Small intestine (tissue), 7 donors: Measurements from ENCODE around the gene LSS. TPM values are rescaled to one million over a fixed set of nuclear protein-coding genes. Genes with fewer than 3 reads are reported as not detected.

Source experiments
- DNase-seq, 2 donors: peaks; one replicate each; pipeline versions ENCODE4 v3.0.0 to v3.0.0-alpha.2; 2013
- FAIRE-seq: peaks from 2 replicates; lab custom pipeline; 2012; peaks lifted over from hg19 to GRCh38; lab: Jason Lieb, UNC
- H3K27ac ChIP-seq, 3 donors: one replicate each; pipeline ENCODE4 v1.5.1; 2013; ENCODE audit warnings: low read length in 2 of 3, mild to moderate bottlenecking in 2 of 3, control low read depth in 1 of 3, inconsistent platforms in 1 of 3, low read depth in 1 of 3, moderate library complexity in 1 of 3
- H3K27me3 ChIP-seq, 3 donors: one replicate each; pipeline ENCODE4 v1.6.1; 2013; ENCODE audit warnings: low read length in 3 of 3, inconsistent platforms in 1 of 3; ENCODE audit not compliant: control insufficient read depth in 3 of 3, insufficient read depth in 3 of 3
- H3K36me3 ChIP-seq, 3 donors: one replicate each; pipeline ENCODE4 v1.6.1; 2013; ENCODE audit warnings: low read length in 3 of 3, inconsistent platforms in 1 of 3, low read depth in 1 of 3, mild to moderate bottlenecking in 1 of 3, moderate library complexity in 1 of 3; ENCODE audit not compliant: control insufficient read depth in 3 of 3, insufficient read depth in 2 of 3
- H3K4me1 ChIP-seq, 3 donors: one replicate each; pipeline ENCODE4 v1.6.1; 2013; ENCODE audit warnings: low read length in 2 of 3, inconsistent platforms in 1 of 3, low read depth in 1 of 3, mild to moderate bottlenecking in 1 of 3, moderate library complexity in 1 of 3; ENCODE audit not compliant: control insufficient read depth in 3 of 3, insufficient read depth in 2 of 3
- H3K4me3 ChIP-seq, 3 donors: one replicate each; pipeline ENCODE4 v1.5.1; 2013; ENCODE audit warnings: low read length in 3 of 3, control low read depth in 1 of 3, inconsistent platforms in 1 of 3, low read depth in 1 of 3, mild to moderate bottlenecking in 1 of 3, moderate library complexity in 1 of 3
- H3K9me3 ChIP-seq, 2 donors: one replicate each; pipeline ENCODE4 v1.6.1; 2013; ENCODE audit warnings: low read depth in 1 of 2, low read length in 1 of 2; ENCODE audit not compliant: control insufficient read depth in 2 of 2, insufficient read depth in 1 of 2
- WGBS, 3 donors: extraction: QIAGEN DNeasy Blood & Tissue Kit; methylation state at CpG; one replicate each; pipeline ENCODE4 v1.1.7; 2013; 5-methylcytosine and 5-hydroxymethylcytosine counted together
- polyA plus RNA-seq, 4 donors: library from polyadenylated mRNA; stranded (reverse) in 3 of 4; unstranded in 1 of 4; fragments of 200-250 nt in 3 of 4; fragments of 120-200 nt in 1 of 4; gene quantifications; one replicate each; pipeline versions ENCODE4 v1.2.1 to v1.2.3, GENCODE V29; 2013
- donor health status: healthy with polysubstance abuse.
- donor health status: control.
- donor health status: control.
- donor health status: Bipolar disorder and iron deficiency.
- donor health status: healthy.

The LSS gene
- polyA plus RNA-seq, 4 donors: 13.2 to 42.1 (median 26.0) TPM

GRCh38 chr21:46250146-46250725 is 21.7 kb upstream of the LSS start:
- Histone ChIP-seq H3K4me1 (no peaks in the 10 kb centered on the region), H3K27me3 (no peaks in the 10 kb centered on the region), H3K36me3 (peaks cover 13 to 67% (median 33%) of the 10 kb centered on the region in 3 donors), H3K9me3 (no peaks in the 10 kb centered on the region), H3K4me3 (no peak overlapping the region), H3K27ac (no peak overlapping the region)
- DNase-seq: no peak
- FAIRE-seq: no peak
- WGBS, 3 donors: 88 to 94% (median 91%) methylated on average over 6 of the region's 6 CpGs

- no peak overlapping the region for H3K27ac ChIP-seq
- WGBS, 3 donors: 96 to 98% (median 96%) methylated on average over 2 of the region's 2 CpGs
- DNase-seq (no peak), FAIRE-seq (no peak)
- H3K4me1 ChIP-seq: no peaks in the 10 kb centered on the region
- no peaks in the 10 kb centered on the region for H3K9me3 ChIP-seq
- H3K36me3 ChIP-seq: peaks cover 20 to 67% (median 37%) of the 10 kb centered on the region in 3 donors
- no peak overlapping the region for H3K4me3 ChIP-seq
- no peaks in the 10 kb centered on the region for H3K27me3 ChIP-seq
Observed at GRCh38 chr21:46248827-46249226, 20.3 kb upstream of the LSS start.

GRCh38 chr21:46248422-46248782 is 19.8 kb upstream of the LSS start:
- Histone ChIP-seq H3K4me1 (no peaks in the 10 kb centered on the region), H3K9me3 (no peaks in the 10 kb centered on the region), H3K36me3 (peaks cover 20 to 68% (median 38%) of the 10 kb centered on the region in 3 donors), H3K27me3 (no peaks in the 10 kb centered on the region), H3K27ac (no peak overlapping the region), H3K4me3 (no peak overlapping the region)
- 87 to 90% (median 88%) methylated on average over 1 of the region's 1 CpG for WGBS, 3 donors
- no peak for DNase-seq
- FAIRE-seq: no peak

GRCh38 chr21:46247699-46248421 is 19.3 kb upstream of the LSS start:
- Histone ChIP-seq H3K9me3 (no peaks in the 10 kb centered on the region), H3K27me3 (no peaks in the 10 kb centered on the region), H3K36me3 (peaks cover 20 to 72% (median 40%) of the 10 kb centered on the region in 3 donors), H3K4me1 (no peaks in the 10 kb centered on the region), H3K27ac (no peak overlapping the region), H3K4me3 (no peak overlapping the region)
- DNase-seq: no peak
- no peak for FAIRE-seq
- 91 to 100% (median 95%) methylated on average over 3 of the region's 3 CpGs for WGBS, 3 donors

- H3K27me3 ChIP-seq: no peaks in the 10 kb centered on the region
- peaks cover 18 to 62% (median 42%) of the 10 kb centered on the region in 3 donors for H3K36me3 ChIP-seq
- FAIRE-seq (no peak), DNase-seq (no peak)
- H3K9me3 ChIP-seq: no peaks in the 10 kb centered on the region
- no peaks in the 10 kb centered on the region for H3K4me1 ChIP-seq
- WGBS, 3 donors: 75 to 82% (median 79%) methylated on average over 6 of the region's 6 CpGs
- H3K4me3 ChIP-seq: no peak overlapping the region
- no peak overlapping the region for H3K27ac ChIP-seq
Observed at GRCh38 chr21:46246345-46246744, 17.8 kb upstream of the LSS start.

GRCh38 chr21:46245213-46245915 is 16.8 kb upstream of the LSS start:
- FAIRE-seq: no peak
- Histone ChIP-seq H3K27me3 (no peaks in the 10 kb centered on the region), H3K4me1 (no peaks in the 10 kb centered on the region), H3K9me3 (no peaks in the 10 kb centered on the region), H3K36me3 (peaks cover 22 to 66% (median 39%) of the 10 kb centered on the region in 3 donors), H3K4me3 (no peak overlapping the region), H3K27ac (no peak overlapping the region)
- DNase-seq: no peak
- WGBS, 3 donors: 76 to 87% (median 79%) methylated on average over 3 of the region's 3 CpGs

- no peak for FAIRE-seq
- Histone ChIP-seq H3K9me3 (no peaks in the 10 kb centered on the region), H3K27ac (no peak overlapping the region), H3K36me3 (peaks cover 22 to 67% (median 45%) of the 10 kb centered on the region in 3 donors), H3K27me3 (no peaks in the 10 kb centered on the region), H3K4me1 (no peaks in the 10 kb centered on the region), H3K4me3 (no peak overlapping the region)
- 94 to 96% (median 94%) methylated on average over 8 of the region's 8 CpGs for WGBS, 3 donors
- DNase-seq: no peak
Observed at GRCh38 chr21:46244602-46245001, 16.0 kb upstream of the LSS start.

GRCh38 chr21:46243960-46244361 is 15.4 kb upstream of the LSS start:
- no peaks in the 10 kb centered on the region for H3K9me3 ChIP-seq
- no peak for FAIRE-seq
- no peak for DNase-seq
- H3K4me1 ChIP-seq: no peaks in the 10 kb centered on the region
- WGBS, 3 donors: 87 to 90% (median 89%) methylated on average over 3 of the region's 3 CpGs
- H3K27me3 ChIP-seq: no peaks in the 10 kb centered on the region
- no peak overlapping the region for H3K27ac ChIP-seq
- H3K36me3 ChIP-seq: peaks cover 26 to 66% (median 45%) of the 10 kb centered on the region in 3 donors
- H3K4me3 ChIP-seq: no peak overlapping the region
